Activated CD4-positive, alpha-beta T cell treated with anti-CD3 and anti-CD28 coated beads, Interleukin-2, amount 50 U/mL, for 16 hours (primary cell): ENCODE measurements around the gene ARHGAP10.

Experiments
- DNase-seq: peaks from one replicate; pipeline ENCODE4 v3.0.0-alpha.2; 2020

The ARHGAP10 gene

GRCh38 chr4:147830102-147830463 lies 98.2 kb downstream of the ARHGAP10 start:
- no peak for DNase-seq

- DNase-seq, result no peak
These were observed 99.1 kb downstream of the ARHGAP10 start for GRCh38 chr4:147830987-147831386.

GRCh38 chr4:147831551-147832171 lies 99.8 kb downstream of the ARHGAP10 start:
- peak; percentile 23 for DNase-seq

- DNase-seq, result no peak
These were observed 101.4 kb downstream of the ARHGAP10 start for GRCh38 chr4:147833254-147833653.

- DNase-seq, result no peak
These were observed 101.9 kb downstream of the ARHGAP10 start for GRCh38 chr4:147833741-147834140.

DNA sequence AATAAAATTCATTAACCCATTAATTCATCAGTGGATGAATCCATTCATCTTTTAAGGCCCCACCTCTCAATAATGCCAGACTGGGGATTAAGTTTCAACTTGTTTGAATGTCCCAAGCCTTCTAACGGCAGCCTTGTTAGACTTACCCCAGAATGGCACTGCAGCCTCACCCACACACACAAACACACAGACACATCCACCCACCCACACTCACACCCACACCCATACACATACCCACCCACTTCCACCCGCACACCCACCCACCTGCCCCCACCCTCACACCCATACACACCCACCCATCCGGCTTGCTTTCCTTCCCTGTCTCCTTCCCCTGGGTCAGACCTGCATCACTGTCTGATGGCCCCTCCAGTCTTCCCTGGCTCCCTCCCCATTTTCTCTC lies 102.6 kb downstream of the ARHGAP10 start:
- no peak for DNase-seq

- peak; percentile 60 for DNase-seq
These were observed 104.9 kb downstream of the ARHGAP10 start for GRCh38 chr4:147836807-147837206.

DNA sequence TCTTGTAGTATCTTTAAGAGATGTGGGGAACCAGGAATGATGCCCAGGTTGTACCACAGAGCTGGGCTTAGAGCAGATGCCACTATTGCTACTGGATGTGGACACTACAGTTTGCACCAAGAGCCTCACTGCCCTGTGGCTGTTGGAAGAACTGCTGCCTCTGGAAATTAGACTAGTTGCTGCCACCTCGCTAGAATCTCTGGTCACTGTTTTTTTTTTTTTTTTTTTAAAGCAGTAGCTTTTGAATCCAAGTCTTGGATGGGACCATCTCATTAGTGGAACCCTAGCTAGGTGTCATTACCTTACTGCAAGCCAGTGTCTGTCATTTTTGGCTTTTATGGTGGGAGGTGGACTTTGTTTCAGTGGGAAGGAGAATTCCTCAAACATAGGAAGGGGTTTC lies 105.5 kb downstream of the ARHGAP10 start:
- DNase-seq, result no peak

DNA sequence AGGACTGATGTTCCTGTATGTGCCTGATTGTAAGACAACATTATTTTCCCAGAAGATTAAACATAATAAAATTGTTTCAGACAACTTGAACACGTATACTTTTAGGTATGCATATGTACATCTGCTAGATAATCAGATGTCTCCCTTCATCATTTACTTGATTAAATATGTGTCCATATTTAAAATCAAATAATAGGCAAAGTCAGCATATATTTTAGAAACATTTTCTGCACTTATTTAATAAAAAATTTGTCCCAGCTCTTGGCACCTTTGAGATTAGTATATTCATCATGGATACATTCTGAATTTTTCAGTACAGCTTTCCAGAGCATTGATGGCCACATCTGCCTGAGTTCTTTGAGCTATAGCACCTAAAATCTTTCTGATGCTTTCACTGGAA lies 106.0 kb downstream of the ARHGAP10 start:
- no peak for DNase-seq

GRCh38 chr4:147839200-147839599 lies 107.3 kb downstream of the ARHGAP10 start:
- no peak for DNase-seq

GRCh38 chr4:147839663-147840062 lies 107.8 kb downstream of the ARHGAP10 start:
- no peak for DNase-seq

DNA sequence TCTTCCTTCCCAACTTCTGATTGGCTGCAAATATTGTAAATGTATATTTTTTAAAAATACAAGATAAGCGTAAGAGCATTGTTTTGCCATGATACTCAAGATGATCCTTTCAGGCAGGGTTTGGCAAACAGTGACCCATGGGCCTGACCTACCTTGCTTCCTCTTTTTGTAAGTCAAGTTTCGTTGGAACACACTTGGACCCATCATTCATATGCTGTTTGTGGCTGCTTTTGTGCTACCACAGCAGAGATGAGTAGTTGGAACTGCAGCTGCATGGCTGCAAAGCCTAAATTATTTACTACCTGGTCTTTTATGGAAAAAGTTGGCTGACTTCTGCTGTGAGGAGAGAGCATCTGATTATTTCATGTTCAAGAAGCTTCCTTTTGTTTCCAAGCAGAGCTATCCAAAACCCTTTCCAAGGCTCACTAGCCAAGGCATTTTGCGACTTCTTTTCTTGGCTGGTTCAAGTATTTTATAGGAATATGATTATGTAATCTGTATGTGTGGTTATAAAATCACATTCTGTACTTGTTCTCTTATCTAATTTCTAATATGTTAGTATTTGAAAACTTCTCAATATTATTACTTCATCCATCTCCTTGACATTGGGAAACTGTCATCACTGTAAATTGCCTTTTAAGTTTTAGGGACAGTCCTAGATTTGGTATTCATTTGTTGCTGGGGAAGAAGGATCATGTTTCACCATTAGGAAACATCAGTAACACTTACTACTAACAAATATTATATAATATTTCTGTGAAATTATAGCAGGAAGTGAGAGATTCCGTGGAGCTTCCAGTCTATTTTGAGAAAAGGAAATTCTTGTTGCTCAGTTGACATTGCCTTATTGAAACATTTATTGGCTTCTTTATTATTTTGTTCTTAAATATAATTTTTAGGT lies 109.2 kb downstream of the ARHGAP10 start:
- DNase-seq, result no peak

- no peak for DNase-seq
These were observed 110.7 kb downstream of the ARHGAP10 start for GRCh38 chr4:147842573-147842972.

GRCh38 chr4:147843162-147843561 lies 111.3 kb downstream of the ARHGAP10 start:
- DNase-seq, result no peak

DNA sequence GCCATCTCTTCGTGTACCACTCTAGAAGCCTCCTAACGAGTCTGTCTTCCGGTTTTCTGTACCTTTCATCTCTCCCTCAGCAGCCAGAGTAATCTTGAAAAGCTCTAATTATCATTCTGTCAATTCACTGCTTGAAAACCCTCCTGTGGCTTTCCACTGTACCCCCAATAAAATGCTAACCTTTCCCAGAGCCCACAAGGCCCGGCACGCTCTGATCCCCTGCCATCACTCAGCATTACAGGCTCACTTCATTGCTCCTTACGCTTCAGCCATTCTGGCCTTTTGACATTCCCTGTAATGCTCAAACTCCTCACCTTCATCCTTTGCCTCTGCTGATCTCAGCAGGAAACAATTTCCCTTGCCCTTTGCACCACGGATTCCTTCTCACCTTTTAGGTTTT lies 112.9 kb downstream of the ARHGAP10 start:
- no peak for DNase-seq

DNA sequence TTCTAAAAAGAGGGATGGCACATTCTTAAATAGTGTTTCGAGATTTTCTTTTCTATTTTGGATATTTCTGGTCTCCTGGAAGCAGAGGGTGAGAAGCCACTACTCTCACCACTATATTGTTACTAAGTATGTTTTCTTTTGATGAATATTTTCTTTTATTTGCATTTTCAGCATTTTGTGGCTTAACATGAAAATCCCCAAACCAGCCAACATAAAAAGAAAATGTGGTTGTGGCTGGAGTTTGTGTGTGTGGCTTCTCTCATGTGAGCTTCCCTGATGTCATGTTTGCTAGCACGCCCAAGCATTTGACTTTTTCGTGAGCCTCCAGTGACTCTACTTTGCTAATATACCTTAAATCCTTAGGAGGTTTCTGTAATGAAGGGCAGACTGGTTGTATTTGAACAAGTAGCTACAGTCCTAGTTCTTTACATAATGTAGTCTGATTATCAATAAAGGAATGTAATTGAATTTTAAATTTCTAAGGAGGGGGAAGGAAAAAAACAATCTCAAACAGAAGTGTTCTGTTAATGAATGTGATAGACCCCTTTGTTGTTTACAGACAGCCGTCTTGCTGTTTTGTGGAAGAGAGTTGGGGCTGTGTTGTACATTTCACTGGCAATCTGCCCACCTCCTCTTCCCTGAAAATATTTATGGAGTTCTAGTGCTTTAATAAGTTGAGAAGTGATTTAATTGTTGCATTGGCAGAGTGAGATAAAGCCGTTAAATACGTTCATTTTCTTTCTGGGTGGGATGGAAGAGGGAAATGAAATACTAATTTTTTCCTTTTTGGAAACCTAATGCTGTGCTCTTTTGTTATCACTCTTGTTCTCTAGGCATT lies 114.6 kb downstream of the ARHGAP10 start:
- DNase-seq, result peak; percentile 63

DNA sequence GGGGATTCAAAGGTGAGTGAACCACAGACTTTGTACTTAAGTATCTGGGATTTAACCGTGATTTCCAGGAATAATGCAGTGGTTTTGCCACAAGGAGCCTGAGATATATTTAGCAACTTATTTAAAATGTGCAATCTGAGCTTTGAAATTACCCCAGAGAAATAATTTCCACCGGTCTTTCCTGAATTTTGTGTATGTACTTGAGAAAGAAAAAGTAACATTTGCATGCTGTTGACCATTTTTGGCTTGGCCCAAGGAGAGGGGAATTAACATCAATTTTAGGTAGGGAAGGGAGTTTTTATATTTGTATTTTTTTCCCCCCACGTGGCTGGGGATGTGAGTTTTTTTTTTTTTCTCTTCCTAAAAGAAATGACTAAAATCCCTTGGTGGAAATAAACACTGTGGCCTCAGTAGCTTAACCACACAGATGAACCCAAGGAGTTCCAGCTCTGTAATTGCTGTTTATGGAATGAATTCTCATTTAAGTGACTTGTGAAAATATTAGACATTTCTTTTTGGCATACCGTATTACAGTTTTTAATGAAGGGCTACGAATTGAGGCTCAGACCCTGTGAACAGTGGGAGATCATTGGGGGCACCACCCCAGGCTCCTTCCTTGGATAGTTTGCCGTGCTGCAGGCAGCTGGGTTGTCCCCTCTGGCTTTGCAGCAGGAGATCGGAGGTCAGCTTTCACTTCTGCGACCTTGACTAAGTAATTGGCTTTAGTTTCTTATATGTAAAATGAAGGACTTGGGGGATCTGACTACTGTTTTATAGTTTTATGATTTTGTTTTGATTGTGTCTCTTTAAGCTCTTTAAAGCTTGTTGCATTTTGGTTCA lies 116.1 kb downstream of the ARHGAP10 start:
- DNase-seq, result no peak

- no peak for DNase-seq
These were observed 116.7 kb downstream of the ARHGAP10 start for GRCh38 chr4:147848634-147849033.

DNA sequence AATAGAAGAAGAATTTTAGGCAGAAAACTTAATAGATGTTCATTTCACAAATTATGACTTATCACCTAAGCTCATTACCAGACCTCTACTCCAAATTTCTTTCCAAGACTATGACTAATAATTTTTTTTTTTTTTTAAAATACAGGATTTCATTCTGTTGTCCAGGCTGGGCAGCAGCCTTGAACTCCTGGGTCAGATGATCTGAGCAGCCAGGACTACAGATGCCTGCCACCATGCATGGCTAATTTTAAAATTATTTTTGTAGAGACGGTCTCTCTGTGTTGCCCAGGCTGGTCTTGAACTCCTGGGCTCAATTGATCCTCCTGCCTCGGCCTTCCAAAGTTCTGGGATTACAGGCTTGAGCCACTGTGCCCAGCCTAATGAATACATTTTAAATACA lies 119.2 kb downstream of the ARHGAP10 start:
- DNase-seq, result no peak

GRCh38 chr4:147853706-147854105 lies 121.8 kb downstream of the ARHGAP10 start:
- no peak for DNase-seq

DNA sequence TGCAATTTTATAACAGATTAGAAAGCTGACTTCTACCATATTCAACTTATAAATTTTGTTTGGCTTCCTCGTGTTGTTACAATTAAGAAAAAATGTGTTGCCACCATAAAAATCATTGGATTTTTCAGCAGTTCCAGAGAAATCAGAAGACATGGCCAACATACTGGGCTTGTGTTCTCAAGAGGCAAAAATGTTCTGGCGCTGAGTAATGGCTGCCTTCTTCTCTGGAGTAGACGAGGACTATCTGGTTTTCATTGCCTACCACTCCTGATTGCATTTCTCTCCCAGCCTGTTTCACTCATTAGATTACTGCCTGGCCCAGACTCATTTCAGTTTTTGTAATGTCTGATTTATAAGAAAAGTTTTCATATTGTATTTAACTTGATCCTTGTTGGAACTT lies 122.3 kb downstream of the ARHGAP10 start:
- DNase-seq, result no peak

DNA sequence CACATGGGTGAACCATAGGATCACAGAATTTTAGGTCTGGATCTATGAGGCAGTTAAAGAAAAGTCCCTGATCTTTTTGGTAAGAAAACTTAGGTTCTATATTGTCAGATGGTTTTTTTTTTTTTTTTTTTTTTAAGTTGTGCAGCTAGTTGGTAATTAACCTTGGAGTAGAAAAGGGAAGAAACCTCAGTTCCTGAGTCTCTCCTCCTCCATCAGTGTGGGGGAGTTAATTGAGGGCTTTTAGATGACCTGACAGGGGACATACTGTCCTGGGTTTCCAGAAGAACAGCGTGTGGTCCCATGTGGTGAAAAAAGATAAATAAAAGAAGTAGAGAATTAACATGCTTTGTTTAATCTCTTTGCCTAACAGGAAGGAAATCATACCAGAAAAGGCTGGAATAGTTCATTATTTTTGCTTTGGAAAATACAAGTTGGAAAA lies 123.7 kb downstream of the ARHGAP10 start:
- no peak for DNase-seq

- no peak for DNase-seq
These were observed 129.1 kb downstream of the ARHGAP10 start for GRCh38 chr4:147860960-147861359.
